ENCODE results near the gene BCL10.

The BCL10 gene

DNA sequence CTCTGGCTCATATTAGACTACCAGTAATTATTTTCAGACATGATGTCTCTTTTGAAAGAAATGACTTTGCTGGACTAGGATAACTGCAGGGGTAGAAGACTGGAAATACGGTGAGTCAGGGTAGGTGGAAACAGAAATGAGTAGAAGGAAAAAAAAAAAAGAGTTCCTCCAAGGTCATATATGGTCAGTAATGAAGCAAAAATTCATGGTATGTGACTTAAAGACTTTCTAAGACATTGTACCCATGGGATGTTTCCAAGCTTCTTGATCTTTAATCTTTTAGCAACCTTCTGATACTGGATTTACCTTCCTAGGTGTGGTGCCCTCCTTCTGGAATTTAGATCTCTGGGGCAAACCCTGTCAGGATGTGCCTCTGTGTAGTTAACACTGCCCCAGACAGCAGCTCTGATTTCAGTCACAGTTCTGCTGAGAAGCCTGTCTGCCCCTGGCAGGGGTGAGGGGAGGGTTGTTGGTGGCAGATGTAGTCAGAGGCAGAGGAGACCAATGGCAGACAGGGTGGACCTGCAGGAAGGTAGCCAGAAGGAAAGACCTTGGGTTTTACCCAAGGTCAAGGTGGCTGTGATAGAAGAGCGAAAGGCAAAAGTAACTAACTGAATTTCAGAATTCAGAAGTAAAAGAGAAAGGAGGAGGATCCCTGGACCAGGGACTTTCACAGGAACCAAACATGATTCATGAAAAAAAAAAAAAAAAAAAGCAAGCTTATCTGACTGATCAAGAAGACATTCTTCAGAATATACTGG lies 44.1 kb upstream of the BCL10 start:
- CTCF ChIA-PET = interaction anchor here (0.7 to 1.7 kb wide), 3 partner anchors 9 to 12 kb away, joined by 3 to 4 read pairs (median 4); no protein-coding TSS in a partner anchor
- POLR2A ChIA-PET = interaction anchor here (0.5 to 2.3 kb wide), 11 partner anchors 10 to 1166 kb away, joined by 3 to 14 read pairs (median 4); partner anchors contain the start of gene CCN1
- DNase-seq (ENCODE audit: low read depth, low spot score) = no peak
- no peak overlapping the region; the same call in 1 of the 2 replicates for H3K4me3 ChIP-seq (ENCODE audit: low read depth, low read length)
- TF ChIP-seq, protein P1, sequence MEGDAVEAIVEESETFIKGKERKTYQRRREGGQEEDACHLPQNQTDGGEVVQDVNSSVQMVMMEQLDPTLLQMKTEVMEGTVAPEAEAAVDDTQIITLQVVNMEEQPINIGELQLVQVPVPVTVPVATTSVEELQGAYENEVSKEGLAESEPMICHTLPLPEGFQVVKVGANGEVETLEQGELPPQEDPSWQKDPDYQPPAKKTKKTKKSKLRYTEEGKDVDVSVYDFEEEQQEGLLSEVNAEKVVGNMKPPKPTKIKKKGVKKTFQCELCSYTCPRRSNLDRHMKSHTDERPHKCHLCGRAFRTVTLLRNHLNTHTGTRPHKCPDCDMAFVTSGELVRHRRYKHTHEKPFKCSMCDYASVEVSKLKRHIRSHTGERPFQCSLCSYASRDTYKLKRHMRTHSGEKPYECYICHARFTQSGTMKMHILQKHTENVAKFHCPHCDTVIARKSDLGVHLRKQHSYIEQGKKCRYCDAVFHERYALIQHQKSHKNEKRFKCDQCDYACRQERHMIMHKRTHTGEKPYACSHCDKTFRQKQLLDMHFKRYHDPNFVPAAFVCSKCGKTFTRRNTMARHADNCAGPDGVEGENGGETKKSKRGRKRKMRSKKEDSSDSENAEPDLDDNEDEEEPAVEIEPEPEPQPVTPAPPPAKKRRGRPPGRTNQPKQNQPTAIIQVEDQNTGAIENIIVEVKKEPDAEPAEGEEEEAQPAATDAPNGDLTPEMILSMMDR (IDR thresholded peaks at IDR 0.05; ENCODE audit: insufficient read depth, low read length, missing control alignments) = no peak

DNA sequence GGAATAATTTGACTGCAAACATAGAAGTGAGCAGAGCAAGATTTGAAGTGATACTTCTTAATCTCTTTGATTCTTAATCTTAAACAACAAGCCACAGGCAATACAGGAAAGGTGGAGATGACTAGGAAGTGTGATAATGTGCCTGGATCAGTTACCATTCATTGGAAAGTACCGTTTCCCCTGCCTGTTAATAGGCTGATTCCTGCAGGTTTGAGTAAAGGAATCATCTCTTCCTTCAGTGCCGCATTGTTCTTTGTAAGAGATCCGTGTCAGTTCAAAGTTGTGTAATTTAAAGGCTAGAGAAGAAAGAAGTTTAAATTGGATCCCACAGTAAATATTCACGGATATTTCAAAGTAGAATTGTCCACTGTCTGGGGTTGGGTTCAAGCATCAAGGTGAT lies 43.5 kb upstream of the BCL10 start:
- ChIA-PET CTCF (interaction anchor here (1.4 kb wide), 1 partner anchor 11 kb away, joined by 4 read pairs; no protein-coding TSS in a partner anchor), POLR2A (interaction anchor here (1.0 to 2.3 kb wide), 6 partner anchors 11 to 288 kb away, joined by 3 to 14 read pairs (median 4); no protein-coding TSS in a partner anchor)
- no peak for DNase-seq (ENCODE audit: low read depth, low spot score)
- TF ChIP-seq, protein P1 (IDR thresholded peaks at IDR 0.05; ENCODE audit: insufficient read depth, low read length, missing control alignments) = no peak
- H3K4me3 ChIP-seq (ENCODE audit: low read depth, low read length) = no peak overlapping the region

DNA sequence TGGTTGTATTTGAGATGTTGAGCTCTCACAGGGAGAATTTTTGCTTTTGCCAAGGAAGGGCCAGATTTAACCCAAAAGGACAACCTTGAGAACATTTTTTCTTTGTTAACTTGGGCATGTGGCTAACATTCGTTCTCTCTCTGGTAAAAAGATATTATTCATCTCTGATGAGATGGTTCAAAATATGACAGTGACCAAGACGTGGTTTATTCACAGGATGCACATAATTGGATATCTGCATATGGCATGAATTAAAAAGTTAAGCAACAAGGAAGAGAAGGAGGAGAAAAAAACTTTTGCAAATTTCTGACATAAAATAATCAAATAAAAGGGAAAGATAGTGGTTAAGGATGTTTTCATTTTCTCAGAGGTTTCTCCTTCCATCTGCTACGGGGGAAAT lies 43.1 kb upstream of the BCL10 start:
- DNase-seq (ENCODE audit: low read depth, low spot score) = no peak
- CTCF ChIA-PET = interaction anchor here (1.4 kb wide), 1 partner anchor 11 kb away, joined by 4 read pairs; no protein-coding TSS in a partner anchor

DNA sequence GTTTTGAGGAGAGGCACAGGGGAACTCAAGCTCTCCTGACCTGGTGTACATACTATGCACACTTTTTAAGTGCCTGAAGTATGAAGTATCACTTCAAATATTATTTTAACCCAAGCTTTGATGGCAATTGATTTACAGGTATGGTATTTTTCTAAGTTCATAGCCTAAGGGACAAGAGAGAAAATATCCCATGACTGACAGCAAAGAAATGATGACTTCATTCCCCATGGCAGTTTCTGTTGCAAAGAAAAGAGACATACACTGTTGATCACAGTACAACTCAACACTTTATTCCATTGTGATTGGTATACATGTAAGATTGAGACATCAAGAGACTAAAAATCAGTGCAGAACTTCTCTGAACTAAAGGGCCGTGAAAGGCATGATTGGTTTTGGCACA lies 41.8 kb upstream of the BCL10 start:
- ChIA-PET POLR2A (no interaction called here), CTCF (interaction anchor here (2.4 kb wide), 1 partner anchor 10 kb away, joined by 13 read pairs; no protein-coding TSS in a partner anchor)
- DNase-seq (ENCODE audit: low read depth, low spot score) = no peak
- TF ChIP-seq, protein P1 (IDR thresholded peaks at IDR 0.05; ENCODE audit: insufficient read depth, low read length, missing control alignments) = no peak
- no peak overlapping the region for H3K4me3 ChIP-seq (ENCODE audit: low read depth, low read length)

More for the DNA sequence above, 43.1 kb upstream of the BCL10 start:
- H3K4me3 ChIP-seq (ENCODE audit: low read depth, low read length) = no peak overlapping the region
- POLR2A ChIA-PET = interaction anchor here (1.0 to 2.3 kb wide), 3 partner anchors 11 to 259 kb away, joined by 3 to 14 read pairs (median 4); no protein-coding TSS in a partner anchor
- TF ChIP-seq, protein P1 (IDR thresholded peaks at IDR 0.05; ENCODE audit: insufficient read depth, low read length, missing control alignments) = no peak

DNA sequence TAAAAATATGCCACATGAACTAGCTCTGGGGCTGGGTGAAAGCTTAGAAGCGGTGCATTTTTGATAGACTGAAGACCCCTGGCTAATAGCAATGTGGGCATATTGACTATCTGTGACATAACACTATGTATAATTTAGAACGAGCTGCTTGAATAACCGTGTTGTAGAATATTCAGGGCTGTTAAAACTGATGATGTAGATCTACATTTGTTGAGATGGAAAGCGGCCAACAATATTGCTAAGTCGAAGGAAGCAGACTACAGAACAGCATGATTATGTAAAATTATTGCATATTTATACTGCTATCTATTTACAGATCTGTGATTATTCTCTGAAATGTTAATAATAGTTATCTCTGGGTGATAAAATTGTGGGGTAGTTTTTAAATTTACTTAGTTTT lies 41.1 kb upstream of the BCL10 start:
- H3K4me3 ChIP-seq (ENCODE audit: low read depth, low read length) = no peak overlapping the region
- ChIA-PET POLR2A (no interaction called here), CTCF (interaction anchor here (2.4 kb wide), 1 partner anchor 9 kb away, joined by 13 read pairs; no protein-coding TSS in a partner anchor)
- DNase-seq (ENCODE audit: low read depth, low spot score) = no peak
- TF ChIP-seq, protein P1 (IDR thresholded peaks at IDR 0.05; ENCODE audit: insufficient read depth, low read length, missing control alignments) = no peak

DNA sequence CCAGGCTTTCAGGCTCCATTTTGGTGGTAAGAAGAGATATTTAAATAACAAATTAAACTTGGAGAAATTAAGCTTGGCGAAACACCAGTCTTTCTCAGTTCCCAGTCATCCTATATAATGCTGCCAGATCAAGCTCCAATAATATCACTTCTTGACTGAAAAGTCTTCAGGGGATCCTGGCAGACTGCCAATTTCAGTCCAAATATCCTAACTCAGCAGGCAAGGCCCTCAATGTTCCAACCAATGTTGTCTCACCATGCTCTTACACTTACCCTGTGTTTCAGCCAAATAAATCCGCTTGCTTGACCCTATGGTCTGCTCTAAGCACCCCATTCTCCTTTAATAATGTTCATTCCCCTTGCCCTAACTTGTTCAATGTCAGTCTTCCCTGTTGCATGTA lies 39.9 kb upstream of the BCL10 start:
- DNase-seq (ENCODE audit: low read depth, low spot score) = no peak
- TF ChIP-seq, protein P1 (IDR thresholded peaks at IDR 0.05; ENCODE audit: insufficient read depth, low read length, missing control alignments) = no peak
- ChIA-PET POLR2A (no interaction called here), CTCF (interaction anchor here (1.1 to 2.4 kb wide), 2 partner anchors 8 to 91 kb away, joined by 3 to 13 read pairs; no protein-coding TSS in a partner anchor)
- H3K4me3 ChIP-seq (ENCODE audit: low read depth, low read length) = no peak overlapping the region

All from AG04449 (cell line).